Suprapubic skin (tissue), 3 donors: ENCODE results near the gene BRPF1.

ENCODE experiments used
- POLR2A ChIP-seq, 2 donors: fragments of 450-650 bp; IDR thresholded peaks; one replicate each; pipeline ENCODE4 v1.6.1; 2017; ENCODE audit warnings: antibody characterized with exemption in 2 of 2, mild to moderate bottlenecking in 2 of 2, moderate library complexity in 2 of 2
- TF ChIP-seq, protein P1 (sequence below), 2 donors: fragments of 200-600 bp in 1 of 2; fragments of 450-650 bp in 1 of 2; sonication (generic) in 1 of 2; IDR thresholded peaks; one replicate each; pipeline ENCODE4 v1.5.1; 2016 to 2019; ENCODE audit warnings: antibody characterized with exemption in 2 of 2, mild to moderate bottlenecking in 1 of 2, moderate library complexity in 1 of 2

- TF ChIP-seq POLR2A (IDR thresholded peaks at IDR 0.05) = no peak
- TF ChIP-seq, protein P1, sequence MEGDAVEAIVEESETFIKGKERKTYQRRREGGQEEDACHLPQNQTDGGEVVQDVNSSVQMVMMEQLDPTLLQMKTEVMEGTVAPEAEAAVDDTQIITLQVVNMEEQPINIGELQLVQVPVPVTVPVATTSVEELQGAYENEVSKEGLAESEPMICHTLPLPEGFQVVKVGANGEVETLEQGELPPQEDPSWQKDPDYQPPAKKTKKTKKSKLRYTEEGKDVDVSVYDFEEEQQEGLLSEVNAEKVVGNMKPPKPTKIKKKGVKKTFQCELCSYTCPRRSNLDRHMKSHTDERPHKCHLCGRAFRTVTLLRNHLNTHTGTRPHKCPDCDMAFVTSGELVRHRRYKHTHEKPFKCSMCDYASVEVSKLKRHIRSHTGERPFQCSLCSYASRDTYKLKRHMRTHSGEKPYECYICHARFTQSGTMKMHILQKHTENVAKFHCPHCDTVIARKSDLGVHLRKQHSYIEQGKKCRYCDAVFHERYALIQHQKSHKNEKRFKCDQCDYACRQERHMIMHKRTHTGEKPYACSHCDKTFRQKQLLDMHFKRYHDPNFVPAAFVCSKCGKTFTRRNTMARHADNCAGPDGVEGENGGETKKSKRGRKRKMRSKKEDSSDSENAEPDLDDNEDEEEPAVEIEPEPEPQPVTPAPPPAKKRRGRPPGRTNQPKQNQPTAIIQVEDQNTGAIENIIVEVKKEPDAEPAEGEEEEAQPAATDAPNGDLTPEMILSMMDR (IDR thresholded peaks at IDR 0.05) = no peak
Observed at GRCh38 chr3:9769012-9769411, 37.5 kb downstream of the BRPF1 start.
